NCI-H187 treated with DMSO at 0.1 percent for 48 hours (cell line): ENCODE data around the gene OPN1LW.
"Not testable (repeated sequence)": the region's sequence is repeated elsewhere in the genome, so short reads cannot be mapped to it uniquely, and the experiment has no call there.

Source experiments
- DNase-seq: peaks from one replicate; lab custom pipeline; 2025; lab: John Stamatoyannopoulos, UW

Gene OPN1LW

GRCh38 chrX:154135458-154136229, 8.4 kb upstream of the OPN1LW start:
- DNase-seq = no peak

DNA sequence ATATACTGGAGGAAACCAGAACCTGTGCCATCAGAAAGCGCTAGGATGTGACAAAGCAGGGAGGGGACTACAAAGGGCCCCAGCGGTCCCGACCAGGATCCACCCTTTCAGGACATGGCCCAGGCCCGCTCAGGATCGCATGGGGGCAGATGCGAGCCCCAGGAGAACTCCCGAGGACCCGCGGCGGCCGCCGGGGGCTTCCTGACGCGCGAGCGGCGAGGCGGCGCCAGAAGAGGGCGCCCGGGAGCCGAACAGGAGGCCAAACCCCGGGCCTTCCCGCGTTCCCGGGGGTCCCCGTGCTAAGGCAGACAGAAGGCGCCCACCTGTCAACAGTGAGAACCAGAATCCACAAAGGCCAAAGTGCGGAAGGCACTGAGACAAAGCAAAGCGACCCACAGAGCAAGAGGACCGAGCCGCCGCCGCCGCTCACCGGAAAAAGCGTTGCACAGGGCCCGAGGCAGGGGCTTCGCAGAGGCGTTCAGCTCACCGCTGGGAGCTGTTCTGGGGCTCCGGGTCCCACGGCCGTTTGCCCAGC, 7.3 kb upstream of the OPN1LW start:
- no peak for DNase-seq

DNA sequence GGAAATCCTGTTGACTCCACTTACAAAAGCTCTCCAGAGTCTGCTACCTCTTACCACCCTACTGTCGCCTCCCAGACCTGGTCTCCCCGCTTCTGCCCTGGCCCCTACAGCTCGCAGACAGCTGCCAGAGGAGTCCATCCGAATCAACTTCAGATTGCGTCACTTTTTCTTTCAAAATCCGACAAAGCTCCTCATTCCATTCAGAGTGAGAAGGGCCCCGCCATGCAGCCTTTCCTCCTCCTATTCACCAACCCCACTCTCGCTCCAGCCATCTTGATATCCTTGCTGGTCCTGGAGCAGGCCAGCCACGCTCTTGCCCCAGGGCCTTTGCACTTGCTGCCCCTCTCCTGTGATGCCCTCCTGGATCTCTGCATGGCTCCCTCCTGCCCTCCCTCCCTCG, 5.2 kb upstream of the OPN1LW start:
- DNase-seq = no peak

- no peak for DNase-seq
Measured at GRCh38 chrX:154140206-154140605, 3.8 kb upstream of the OPN1LW start.

DNA sequence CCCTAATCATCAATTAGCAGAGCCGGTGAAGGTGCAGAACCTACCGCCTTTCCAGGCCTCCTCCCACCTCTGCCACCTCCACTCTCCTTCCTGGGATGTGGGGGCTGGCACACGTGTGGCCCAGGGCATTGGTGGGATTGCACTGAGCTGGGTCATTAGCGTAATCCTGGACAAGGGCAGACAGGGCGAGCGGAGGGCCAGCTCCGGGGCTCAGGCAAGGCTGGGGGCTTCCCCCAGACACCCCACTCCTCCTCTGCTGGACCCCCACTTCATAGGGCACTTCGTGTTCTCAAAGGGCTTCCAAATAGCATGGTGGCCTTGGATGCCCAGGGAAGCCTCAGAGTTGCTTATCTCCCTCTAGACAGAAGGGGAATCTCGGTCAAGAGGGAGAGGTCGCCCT, 3.3 kb upstream of the OPN1LW start:
- no peak for DNase-seq

DNA sequence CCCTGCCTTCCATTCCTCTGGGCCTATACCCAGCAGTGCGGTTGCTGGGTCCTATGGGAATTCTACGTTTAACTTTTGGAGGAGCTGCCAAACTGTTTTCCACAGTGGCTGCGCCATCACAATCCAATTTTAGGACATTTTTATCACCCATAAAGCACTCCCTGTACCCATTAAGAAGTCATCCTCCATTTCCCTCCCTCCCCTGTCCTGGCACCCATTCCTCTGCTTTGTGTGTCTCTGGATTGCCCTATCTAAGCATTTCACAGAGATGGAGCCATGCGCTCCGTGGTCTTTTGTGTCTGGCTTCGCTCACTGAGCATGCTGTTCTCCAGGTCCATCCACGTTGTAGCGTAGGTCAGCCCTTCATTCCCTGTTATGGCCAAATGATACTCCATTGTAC, 1.7 kb upstream of the OPN1LW start:
- DNase-seq = no peak

- DNase-seq = no peak
Measured at GRCh38 chrX:154142950-154143745, 895 bp upstream of the OPN1LW start.

- DNase-seq = not testable (repeated sequence)
Measured at GRCh38 chrX:154151030-154151429, 7.0 kb downstream of the OPN1LW start.

DNA sequence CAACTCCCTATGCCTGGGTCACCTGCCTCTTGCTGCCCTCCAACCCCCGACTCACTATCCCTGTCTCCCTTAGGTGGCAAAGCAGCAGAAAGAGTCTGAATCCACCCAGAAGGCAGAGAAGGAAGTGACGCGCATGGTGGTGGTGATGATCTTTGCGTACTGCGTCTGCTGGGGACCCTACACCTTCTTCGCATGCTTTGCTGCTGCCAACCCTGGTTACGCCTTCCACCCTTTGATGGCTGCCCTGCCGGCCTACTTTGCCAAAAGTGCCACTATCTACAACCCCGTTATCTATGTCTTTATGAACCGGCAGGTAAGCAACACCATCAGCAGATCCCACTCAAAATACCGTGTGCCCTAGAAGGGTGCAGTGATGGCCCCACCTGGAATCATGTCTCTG, 12.2 kb downstream of the OPN1LW start:
- DNase-seq = not testable (repeated sequence)

- not testable (repeated sequence) for DNase-seq
Measured at GRCh38 chrX:154157207-154157606, 13.2 kb downstream of the OPN1LW start.

GRCh38 chrX:154159345-154159744, 15.3 kb downstream of the OPN1LW start:
- not testable (repeated sequence) for DNase-seq

GRCh38 chrX:154164902-154165301, 20.9 kb downstream of the OPN1LW start:
- DNase-seq = not testable (repeated sequence)

DNA sequence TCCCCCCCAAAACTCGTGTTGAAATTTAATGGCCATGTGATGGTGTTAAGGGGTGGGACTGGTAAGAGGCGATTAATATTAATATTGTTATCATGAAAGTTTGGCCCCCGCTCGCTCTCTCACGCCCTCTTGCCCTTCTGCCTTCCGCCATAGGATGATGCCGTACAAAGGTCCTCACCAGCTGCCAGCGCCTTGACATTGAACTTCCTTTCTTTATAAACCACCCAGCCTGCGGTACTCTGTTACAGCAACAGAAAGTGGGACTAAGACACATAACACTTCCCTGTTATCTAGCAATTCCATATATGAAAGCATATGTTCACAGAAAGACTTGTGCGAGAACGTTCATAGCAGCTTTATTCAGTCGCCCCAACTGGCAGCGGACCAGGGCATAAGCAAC, 24.3 kb downstream of the OPN1LW start:
- DNase-seq = not testable (repeated sequence)

DNA sequence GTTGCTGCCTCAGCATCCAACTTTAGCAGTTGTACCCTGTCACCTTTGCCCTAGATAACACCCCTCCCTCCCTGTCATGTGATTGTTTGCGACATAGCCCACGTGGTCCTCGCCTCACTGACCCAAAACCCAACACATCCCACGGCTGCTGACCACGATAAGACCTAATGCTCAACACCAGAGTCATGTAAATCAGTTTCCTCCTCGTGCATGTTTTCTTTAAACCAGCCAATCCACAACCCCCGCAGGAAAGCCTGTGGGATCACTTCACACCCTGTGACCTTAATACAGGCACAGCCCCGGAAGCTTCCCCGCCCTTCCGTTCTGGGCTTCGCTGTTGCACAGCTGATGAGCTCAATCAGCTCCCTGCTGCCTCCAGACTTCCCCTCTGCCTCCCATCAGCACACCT, 28.5 kb downstream of the OPN1LW start:
- not testable (repeated sequence) for DNase-seq

- not testable (repeated sequence) for DNase-seq
Measured at GRCh38 chrX:154174356-154174755, 30.3 kb downstream of the OPN1LW start.

DNA sequence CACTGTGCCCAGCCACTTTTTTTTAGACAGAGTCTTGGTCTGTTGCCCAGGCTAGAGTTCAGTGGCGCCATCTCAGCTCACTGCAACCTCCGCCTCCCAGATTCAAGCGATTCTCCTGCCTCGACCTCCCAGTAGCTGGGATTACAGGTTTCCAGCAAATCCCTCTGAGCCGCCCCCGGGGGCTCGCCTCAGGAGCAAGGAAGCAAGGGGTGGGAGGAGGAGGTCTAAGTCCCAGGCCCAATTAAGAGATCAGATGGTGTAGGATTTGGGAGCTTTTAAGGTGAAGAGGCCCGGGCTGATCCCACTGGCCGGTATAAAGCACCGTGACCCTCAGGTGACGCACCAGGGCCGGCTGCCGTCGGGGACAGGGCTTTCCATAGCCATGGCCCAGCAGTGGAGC, 38.3 kb downstream of the OPN1LW start, which contains the start of gene OPN1MW:
Gene OPN1MW (plus strand): TSS at position 301 of the 400 bp plus-strand sequence. CDS start 82 bp downstream, at position 383.
- DNase-seq = not testable (repeated sequence)

- not testable (repeated sequence) for DNase-seq
Measured at GRCh38 chrX:154183794-154184193, 39.8 kb downstream of the OPN1LW start.

DNA sequence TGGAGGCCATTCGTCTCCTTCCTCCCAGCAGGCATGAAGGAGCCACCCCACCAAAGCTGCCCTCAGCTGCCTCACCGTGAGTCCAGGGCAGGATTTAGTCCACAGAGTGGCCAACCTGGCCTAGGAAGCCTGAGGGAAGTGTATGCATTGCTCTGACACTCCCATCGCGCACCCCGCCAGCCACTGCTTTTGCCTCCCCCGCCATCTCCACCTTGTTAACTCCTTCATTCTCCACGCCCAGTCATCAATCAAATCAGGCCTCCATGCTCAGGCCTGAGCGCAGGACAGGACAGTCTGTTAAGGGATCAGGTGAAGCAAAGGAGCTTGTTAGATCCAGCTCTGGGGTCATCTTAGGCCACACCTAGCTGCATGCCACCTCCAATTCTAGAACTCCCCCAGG, 48.8 kb downstream of the OPN1LW start:
- DNase-seq = not testable (repeated sequence)

DNA sequence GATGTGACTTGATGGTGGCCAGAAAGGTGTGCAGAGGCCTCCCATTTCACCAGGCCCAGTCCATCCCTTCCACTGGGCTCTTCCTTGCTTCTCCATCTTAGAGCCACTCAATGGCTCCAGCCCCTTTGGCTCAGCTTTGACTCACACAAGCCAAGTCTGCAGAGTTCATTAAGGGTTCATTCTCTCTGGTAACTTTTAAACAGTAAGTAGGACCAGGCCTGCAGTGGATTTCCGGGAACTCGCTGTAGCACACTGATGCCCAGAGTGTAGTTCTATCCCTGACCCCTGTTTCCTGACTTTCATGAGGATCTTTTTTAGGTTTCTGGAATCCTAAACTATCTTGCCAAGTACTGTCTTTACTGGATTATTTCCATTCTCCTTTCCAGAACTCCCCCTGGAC, 50.3 kb downstream of the OPN1LW start:
- not testable (repeated sequence) for DNase-seq

- not testable (repeated sequence) for DNase-seq
Measured at GRCh38 chrX:154196466-154196865, 52.4 kb downstream of the OPN1LW start.
